Endometrial microvascular endothelial cells (primary cell): ENCODE data around the gene TMEM151B. TPM values are rescaled to one million over a fixed set of nuclear protein-coding genes. Genes with fewer than 3 reads are reported as not detected.

ENCODE experiments used
- in situ Hi-C: cut with HindIII; loops from 2 replicates; pipeline ENCODE4 v1.10.0; 2017; ENCODE audit warnings: low sequenced_read_pairs, low pct_unique_long_range_greater_than_20kb; ENCODE audit errors: inconsistent ontology term
- total RNA-seq: library from RNA; depleted of rRNA; stranded (reverse); fragments of >200 nt; gene quantifications from one replicate; pipeline ENCODE4 v1.2.3, GENCODE V29; 2015; ENCODE audit errors: inconsistent ontology term

Gene TMEM151B
- total RNA-seq, 1 donor from 2014 or later: not detected

DNA sequence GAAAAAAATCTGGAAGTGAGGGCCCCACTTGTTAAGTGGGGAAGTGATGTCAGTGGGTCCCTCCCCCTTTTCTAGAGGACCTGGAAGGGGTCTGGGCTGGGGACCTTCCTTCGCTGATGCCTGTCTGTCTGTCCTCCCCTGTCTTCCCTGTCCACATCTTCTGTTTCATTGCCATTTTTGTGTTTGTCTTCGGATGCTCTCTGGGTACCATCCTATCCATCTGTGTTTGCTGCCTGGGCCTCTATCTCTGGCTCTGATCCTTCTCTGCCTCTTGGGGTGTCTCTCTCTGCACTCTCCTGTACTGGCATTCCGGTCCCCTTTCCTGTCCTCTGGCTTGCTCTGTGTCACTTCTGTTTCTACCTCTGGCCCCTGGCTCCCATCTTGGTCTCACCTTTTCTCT, 2.3 kb downstream of the TMEM151B start:
- in situ Hi-C loops: no loop called here

DNA sequence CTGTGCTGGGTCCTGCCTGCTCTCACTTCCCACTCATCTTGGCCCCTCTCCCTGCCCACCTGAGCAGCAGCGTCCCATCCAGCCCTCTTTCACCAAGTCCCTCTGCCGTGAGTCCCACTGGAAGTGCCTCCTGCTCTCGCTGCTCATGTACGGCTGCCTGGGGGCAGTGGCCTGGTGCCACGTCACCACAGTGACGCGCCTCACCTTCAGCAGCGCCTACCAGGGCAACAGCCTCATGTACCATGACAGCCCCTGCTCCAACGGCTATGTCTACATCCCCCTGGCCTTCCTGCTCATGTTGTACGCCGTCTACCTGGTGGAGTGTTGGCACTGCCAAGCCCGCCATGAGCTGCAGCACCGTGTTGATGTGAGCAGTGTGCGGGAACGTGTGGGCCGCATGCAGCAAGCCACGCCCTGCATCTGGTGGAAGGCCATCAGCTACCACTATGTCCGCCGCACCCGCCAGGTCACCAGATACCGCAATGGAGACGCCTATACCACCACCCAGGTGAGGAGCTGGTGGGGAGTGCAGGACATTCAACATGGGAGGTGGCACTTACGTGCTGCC, 2.8 kb downstream of the TMEM151B start:
- in situ Hi-C loops: no loop called here

DNA sequence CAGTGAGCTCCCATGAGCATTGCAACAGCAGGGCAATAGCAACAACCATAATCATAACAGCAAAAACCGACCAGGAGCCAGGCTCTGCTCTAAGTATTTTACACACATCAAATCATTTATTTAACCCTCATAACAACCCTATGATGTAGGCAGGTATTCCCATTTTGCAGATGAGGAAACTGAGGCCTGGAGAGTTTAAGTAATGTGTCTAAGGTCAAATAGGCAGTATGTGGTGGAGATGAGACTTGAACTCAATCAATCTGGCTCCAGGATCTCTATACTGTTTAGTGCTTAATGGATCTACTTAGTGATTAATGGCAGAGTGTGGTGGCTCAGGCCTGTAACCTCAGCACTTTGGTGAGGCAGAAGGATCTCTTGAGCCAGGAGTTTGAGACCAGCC, 3.4 kb downstream of the TMEM151B start:
- in situ Hi-C loops: no loop called here

DNA sequence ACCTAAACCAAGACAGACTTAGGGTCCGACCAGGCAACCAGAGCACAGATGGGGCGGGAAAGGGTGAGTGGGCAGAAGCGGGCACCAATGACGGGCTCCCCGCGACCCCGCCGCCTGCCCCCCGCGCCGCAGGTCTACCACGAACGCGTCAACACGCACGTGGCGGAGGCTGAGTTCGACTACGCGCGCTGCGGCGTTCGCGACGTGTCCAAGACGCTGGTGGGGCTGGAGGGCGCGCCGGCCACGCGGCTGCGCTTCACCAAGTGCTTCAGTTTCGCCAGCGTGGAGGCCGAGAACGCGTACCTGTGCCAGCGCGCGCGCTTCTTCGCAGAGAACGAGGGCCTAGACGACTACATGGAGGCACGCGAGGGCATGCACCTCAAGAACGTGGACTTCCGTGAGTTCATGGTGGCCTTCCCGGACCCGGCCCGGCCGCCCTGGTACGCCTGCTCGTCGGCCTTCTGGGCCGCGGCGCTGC, 5.1 kb downstream of the TMEM151B start:
- in situ Hi-C loops: no loop called here

DNA sequence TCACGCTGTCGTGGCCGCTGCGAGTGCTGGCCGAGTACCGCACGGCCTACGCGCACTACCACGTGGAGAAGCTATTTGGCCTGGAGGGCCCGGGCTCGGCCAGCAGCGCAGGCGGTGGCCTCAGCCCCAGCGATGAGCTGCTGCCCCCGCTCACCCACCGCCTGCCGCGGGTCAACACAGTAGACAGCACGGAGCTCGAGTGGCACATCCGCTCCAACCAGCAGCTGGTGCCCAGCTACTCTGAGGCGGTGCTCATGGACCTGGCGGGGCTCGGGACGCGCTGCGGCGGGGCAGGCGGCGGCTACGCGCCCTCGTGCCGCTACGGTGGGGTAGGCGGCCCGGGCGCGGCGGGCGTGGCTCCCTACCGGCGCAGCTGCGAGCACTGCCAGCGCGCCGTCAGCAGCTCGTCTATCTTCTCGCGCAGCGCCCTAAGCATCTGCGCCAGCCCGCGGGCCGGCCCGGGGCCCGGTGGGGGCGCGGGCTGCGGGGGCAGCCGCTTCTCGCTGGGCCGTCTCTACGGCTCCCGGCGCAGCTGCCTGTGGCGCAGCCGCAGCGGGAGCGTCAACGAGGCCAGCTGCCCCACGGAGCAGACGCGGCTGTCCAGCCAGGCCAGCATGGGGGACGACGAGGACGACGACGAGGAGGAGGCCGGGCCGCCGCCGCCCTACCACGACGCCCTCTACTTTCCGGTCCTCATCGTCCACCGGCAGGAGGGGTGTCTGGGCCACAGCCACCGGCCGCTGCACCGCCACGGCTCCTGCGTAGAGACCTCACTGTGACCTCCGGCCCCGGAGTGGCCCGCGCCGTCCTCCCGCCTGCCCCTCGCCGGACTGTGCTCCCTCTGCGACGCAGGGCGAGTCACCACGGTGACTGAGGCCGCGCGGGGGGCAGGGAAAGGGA, 5.7 kb downstream of the TMEM151B start:
- in situ Hi-C loops: no loop called here

DNA sequence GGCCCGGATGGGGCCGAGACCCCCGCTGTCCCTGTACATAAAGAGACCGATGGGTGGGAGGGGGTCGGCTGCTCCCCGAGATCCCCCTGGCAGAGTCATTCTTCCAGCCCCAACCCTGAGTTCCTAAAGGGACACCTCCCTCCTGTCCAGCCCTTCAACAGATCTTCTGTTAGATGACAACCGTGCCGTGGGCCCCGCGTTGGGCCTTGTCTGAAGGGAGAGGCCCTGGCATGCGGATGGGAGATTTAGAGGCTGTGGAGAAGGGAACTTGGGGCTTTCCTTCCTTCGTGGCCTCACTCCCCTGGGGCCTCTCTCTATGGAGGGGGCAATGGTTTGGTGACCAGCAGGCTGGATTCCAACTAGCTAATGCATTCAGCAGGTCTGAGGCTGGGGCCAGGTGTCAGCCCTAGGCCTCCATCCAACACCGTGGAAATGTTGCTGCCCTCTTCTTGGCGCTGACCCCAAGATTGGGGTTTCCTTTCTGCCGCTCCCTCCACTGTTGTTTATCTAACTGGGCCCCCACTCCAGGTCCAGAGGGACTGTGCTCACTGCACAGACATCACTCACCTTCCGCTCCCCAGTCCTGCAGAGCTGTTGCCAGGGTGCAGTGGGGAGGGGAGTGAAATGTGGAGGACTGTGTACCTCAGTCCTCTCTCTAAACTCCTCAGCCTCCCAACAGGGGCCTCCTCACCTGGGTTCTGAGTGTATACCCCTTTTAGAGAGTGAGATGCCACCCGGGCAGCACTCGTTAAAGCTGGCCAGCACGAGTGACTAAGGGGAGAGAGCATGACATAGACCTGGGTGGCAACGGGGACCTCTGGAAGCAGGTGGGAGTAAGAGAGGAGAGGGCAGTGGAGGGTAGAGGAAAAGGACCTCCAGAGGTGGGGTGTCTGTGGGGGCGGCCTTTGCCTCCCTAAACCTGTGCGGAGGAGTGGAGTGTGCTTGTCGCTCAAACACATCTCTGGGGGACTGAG, 6.7 kb downstream of the TMEM151B start:
- in situ Hi-C loops: no loop called here

DNA sequence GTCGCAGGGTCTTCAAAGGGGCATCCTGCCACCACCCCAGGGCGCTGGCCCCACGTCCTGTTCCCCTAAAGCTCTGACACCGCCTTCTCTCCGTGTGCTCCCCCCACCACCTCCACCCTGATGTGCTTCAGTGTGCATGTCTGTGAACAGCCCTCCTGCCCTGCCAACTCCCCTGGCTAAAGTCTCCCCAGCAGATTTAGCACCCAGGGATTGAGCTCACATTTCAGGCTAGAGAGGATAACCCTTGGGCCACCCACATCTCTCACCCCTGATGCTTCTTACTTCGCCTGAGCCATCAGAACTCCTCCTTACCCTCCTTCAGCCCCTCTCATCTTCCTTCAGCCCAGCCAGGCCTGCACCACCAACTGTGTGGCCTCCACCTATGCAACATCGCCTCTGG, 7.5 kb downstream of the TMEM151B start:
- in situ Hi-C loops: no loop called here

DNA sequence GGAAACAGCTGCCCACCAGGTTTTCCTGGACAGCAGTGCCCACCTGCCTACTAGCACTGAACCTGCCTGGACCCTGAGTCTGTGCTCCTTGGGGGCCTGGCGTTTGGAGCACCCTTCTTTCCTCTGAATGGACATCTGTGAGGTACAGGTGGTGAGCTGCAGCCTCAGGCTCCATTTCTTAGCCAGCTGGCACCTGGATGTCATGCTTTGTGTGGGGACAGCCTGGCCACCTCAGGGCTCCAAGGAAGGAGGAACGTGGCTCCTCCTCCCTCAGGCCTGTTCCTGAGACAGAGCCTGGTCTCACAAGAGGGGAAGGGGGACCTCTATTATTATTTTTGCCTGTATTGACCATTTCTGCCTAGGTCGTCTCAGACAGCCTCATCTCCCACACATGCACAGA, 8.1 kb downstream of the TMEM151B start:
- in situ Hi-C loops: no loop called here

DNA sequence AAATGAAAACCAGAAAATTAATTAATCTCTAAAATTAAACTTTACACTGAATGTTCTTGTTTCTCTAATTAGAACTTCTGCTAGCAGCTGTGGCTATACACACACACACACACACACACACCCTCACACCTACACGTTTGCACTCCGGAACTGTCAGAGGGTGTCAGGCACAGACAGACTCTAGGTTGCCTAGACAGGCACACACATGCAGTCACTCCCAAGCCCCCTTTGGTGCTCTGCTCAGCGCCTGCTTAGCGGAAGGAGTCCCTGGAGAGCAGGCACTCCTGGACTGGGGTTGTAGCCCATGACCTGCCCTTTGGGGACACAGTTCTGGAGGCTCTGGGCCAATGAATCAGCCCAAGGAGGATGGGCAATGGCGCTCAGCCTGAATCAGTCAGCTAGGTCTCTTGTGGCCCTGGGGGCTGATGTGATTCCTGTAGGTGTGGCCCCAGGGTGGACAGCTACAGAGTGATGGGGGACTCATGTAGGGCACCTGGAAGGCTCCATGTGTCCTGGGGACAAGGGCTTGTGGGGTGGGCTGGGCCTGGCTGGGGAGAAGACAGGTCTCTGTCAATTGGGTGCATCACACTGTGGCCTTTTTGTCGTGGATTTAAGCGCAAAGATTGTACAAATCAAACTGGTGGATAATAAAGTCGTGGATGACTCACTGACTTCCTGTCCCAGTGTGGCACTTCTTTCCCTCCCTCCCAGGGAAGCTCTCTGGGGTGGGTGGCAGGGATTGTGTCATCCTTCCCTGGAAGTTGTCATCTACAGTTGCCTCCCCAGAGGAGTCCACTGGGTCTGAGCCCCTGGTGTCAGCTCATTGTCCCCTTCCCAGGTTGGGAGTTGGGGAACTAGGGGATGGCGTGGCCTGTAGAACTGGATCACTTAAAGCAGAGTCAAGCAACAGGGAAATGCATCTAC, 8.8 kb downstream of the TMEM151B start:
- in situ Hi-C loops: no loop called here

DNA sequence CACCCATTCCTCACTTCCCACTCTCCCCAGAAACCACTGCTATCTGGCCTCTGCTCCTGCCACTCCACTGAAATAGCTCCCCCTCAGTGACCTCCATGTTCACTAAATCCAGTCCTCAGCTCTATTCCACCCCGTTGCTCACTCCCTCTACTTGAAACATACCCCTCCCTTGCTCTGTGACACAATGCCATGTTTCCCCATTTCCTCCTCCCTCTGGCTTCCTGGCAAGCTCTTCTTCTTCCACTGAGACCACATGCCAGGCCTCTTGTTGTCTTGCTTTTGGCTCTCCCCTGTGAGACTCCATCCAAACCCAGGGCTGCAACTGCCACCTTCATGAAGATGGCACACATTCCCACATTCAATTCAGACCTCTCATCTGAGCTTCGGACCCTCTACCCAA, 13.9 kb downstream of the TMEM151B start:
- in situ Hi-C loops: loop anchor here (10.0 kb wide), 1 partner anchor 61 kb away; the partner anchor contains the start of gene SPATS1

DNA sequence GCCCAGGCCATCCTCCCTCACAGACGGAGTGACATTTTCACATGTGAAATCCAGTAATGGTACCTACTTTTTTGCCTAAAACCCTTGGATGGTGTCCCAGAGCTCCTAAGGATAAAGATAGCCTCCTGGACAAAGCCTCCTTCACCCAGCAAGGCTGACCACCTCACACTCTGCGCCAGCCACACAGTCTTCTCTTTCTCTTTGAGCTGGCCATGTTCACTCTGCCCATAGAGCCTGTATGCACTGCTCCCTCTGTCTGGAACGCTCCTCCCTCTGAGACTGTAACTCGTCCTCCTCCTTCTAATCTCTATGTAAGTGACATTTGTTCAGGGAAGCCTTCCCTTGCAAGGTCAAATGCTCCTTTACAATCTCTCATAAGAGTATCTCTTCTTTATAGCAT, 14.6 kb downstream of the TMEM151B start:
- in situ Hi-C loops: loop anchor here (10.0 kb wide), 1 partner anchor 60 kb away; the partner anchor contains the start of gene SPATS1

DNA sequence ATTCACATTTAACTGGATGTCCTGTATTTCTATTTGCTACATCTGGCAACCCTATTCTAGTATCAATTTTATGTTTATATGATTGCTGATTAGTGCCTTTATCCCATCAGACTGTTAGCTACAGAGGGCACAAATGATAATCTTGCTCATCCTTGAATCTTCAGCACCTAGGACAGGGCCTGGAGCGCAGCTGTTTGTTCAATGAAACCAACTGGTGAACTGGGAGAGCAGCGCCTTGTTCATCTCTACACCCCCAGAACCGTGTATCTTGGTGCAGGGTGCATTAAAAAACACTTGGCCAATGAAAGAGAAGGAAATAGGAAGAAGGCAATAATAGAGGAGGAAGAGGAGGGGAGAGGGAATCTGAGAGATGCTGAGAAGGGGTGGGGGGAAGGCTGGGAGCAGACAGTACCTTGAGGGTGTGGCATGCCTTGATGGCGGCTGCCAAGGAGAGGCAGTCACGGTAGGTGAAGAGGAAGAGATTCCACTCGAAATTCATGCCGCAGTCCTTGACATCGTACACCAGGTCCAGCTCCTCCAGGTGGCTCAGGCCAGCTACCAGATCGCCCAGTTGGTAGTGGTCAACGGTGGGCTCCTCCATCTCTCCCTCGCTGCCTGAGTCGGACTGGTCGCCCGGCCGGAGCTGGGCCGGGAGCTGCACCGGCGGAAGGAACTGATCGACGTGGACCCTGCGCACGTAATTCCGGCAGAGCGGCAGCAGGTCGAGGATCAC, 15.5 kb downstream of the TMEM151B start:
- in situ Hi-C loops: loop anchor here (10.0 kb wide), 1 partner anchor 59 kb away; the partner anchor contains the start of gene SPATS1

DNA sequence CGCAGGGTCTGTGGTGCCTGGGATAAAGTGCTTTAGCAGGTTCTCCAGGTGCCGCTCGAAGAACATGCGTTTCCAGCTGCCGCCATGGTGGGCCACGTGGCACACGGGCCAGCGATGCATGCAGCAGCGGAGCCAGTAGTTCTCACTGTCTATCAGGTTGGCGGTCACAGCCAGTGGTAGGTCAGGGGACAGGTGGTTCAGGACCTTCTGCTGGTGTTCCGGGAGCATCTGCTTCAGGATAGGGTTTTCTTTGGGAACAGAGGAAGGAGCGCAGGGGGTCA, 16.0 kb downstream of the TMEM151B start:
- in situ Hi-C loops: loop anchor here (10.0 kb wide), 1 partner anchor 59 kb away; the partner anchor contains the start of gene SPATS1

DNA sequence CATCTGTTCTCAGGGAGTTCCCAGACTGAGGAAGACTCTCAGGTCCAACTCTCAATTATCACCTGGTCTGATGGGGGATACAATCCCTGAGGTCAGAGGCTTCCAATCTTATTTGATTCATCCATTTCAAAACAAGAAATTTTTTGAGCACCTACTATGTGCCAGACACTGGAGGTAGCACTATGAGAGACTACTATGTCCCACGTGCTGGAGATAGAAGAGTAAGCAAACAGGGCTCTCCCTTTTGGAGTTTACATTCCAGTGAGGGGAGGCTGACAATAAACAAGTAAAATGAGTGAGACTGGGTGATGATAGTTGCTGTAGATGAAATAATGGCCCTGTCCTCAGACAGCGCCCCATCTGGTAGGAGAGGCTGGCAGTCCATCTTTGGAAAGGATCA, 16.5 kb downstream of the TMEM151B start:
- in situ Hi-C loops: loop anchor here (10.0 kb wide), 1 partner anchor 58 kb away; the partner anchor contains the start of gene SPATS1

DNA sequence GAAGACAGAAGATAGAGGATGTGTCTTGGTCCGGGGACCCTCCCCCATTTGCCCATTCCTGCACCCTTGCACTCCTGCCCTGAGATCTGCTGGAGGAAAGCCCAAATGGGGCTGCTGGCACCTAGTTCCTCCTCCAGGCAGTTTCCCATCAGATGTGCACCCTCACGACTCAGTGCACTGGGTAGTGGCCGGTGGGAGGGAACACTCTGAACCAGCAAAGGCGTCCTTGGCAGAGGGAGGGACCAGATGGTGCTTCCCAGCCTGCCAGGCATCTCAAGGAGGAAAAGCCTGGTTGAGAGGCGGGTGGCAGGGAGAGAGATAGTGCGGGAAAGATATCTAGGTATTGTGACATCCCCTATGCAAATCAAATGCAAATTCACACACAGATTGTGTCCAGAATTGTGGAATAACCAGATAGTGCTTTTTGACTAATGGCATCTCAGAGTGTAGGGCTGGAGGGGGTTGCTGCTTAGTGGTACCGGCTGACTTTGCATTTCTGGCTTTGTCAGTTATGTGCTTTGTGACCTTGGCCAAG, 19.5 kb downstream of the TMEM151B start:
- in situ Hi-C loops: loop anchor here (10.0 kb wide), 1 partner anchor 55 kb away; the partner anchor contains the start of gene SPATS1

DNA sequence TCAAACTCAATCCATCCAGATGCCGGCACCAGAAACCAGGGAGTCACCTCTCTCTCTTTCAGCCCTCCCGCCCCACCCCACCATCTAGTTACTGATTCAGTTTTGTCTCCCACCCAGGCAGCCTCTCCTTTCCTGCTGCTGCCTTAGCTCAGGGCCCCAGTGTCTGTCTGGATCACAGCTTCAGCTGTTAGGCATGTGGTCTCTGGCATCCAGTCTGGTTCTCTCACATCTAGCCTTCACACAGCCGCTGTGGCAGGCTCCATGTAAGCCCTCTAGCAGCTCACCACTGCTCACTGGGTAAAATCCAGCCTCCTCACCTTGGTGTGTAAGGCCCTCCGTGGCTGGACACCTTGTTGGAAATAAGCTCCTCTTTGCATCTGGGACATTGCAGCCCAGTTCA, 21.6 kb downstream of the TMEM151B start:
- in situ Hi-C loops: no loop called here

DNA sequence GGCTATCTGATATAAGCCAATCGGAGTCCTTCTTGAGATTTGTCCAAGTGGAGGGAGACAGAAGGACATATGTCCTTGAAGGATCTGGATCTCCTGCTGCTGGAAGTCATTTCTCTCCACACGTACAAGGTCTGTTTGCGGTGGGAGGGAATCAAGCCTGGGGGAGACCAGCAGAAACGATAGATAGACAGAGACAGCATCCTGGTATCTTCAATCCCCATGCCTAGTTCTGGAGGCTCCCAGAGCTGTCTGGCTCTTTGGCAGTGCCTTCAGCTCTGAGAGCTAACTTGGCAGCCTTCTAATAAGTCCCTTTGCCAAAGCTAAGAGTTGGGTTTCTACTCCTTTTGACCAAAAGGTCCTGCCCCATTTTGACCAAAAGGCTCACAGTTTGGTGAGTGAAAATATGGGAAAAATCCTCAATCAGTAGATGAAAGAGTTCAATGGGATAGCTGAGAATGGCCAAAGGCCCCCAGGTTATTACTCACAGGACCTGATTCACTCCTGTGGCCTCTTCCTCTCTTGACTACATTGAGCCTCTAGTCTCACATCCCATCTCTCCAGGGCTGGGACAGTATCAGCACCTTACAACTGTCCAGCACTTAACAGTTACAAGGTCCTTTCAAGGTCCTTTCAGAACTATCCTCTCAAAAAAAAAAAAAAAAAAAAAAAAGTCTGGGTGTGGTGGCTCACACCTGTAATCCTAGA, 22.6 kb downstream of the TMEM151B start:
- in situ Hi-C loops: no loop called here
